ENCODE results near the gene BCAR3.
"Not testable (repeated sequence)": the region's sequence is repeated elsewhere in the genome, so short reads cannot be mapped to it uniquely, and the experiment has no call there.

The BCAR3 gene

GRCh38 chr1:93666613-93667384 is 14.8 kb downstream of the BCAR3 start:
- no peak for DNase-seq

- no peak for DNase-seq
Measured at GRCh38 chr1:93665015-93665414, 16.6 kb downstream of the BCAR3 start.

- no peak for DNase-seq
Measured at GRCh38 chr1:93663208-93663614, 18.4 kb downstream of the BCAR3 start.

DNA sequence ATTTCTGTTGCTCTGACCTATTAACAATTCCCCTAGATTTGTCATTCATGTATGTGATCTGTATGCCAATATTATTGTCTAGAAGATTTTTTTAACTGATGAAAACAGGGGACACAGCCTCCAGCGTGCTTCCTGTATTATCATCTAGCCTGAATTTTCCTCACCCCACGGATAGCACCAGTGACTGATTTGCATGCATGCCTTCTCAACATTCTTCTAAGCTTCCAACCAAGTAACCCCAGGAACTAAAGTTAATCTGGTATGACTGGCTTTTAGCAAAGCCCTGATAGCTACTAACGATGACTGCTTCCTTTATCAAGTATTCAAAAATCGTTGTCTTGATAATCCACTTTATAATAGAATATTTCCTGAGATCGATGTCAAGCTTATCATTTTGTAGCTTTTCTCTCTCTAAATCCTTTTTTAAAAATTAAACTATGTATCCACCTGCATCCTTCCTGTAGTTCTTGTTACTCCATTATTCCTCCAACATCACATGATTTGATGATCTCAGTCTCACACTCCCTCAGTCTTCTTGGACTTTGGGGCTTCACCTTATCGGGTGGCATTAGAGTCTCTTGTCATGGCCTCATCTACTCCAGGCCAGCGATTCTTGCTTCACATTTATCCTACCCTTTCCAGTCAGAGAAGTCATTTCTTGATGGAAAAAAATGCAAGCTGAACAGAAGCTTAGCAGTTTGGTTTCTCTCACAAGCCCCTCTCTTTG is 19.0 kb downstream of the BCAR3 start:
- no peak for DNase-seq

DNA sequence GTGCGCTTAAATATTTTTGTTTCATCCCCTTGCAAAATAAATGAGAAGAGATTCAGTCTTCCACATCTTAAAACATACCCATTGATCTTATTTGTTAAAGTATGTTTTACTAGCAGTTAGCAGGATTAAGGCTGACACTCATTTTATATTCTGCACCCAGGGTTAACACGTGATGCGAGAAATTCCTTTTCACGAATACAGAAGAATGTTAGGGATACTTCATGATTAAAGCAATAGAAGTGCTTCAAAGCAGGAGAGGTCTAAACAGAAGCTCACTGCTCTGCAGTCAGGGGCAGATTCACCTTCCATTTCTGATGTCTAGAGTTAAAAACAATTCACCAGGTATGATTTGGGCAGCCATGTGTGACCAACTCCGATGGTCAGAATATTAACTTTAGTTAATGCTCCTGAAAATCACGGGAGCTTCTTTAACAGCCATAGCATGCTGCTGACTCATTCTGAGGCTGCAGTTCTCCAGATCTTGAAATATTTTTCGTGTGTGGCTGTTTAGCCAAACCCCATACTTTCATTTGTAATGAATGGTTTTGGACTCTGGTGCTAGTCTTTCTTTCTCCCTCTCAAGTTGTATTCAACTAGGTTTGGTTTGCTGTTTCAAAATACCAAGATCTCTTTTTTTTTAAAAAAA is 19.7 kb downstream of the BCAR3 start:
- DNase-seq, result no peak

DNA sequence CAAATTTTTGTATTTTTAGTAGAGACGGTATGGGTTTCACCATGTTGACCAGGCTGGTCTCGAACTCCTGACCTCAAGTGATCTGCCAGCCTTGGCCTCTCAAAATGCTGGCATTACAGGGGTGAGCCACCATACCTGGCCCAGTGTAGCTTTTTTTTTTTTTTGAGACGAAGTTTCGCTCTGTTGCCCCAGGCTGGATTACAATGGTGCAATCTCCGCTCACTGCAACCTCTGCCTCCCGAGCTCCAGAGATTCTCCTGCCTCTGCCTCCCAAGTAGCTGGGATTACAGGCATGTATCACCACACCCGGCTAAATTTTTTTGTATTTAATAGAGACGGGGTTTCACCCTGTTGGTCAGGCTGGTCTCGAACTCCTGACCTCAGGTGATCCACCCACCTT is 20.3 kb downstream of the BCAR3 start:
- DNase-seq, result not testable (repeated sequence)

DNA sequence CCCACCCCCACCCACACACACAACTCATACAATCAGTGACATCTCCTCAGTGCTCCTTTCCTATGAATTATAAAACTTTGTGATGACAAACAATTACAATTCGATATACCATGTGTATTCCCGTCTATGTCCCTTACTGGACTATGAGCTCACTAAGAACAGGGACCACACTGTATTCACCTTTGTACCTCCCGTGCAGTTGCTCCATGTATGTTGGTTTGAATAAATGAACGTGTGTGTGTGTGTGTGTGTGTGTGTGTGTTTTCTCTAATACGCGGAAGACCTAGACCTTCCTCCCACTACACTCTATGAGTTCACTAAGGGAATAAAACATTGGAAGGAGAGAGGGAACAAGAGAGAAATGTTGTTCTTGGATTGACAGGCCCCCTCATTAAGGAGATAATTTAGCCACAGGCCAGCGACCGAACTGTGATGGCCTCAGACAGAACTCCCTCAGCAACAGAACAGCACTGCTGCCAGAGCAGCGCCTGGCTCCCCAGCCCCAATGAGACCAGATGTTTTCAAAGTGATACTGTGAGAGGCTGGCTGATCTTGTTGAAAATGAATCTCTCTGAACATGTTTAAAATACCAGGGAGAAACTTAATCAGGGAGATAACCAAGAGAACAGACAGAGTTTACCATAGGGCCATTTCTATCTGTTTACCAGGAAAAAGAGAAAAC is 21.7 kb downstream of the BCAR3 start:
- DNase-seq, result no peak

GRCh38 chr1:93658188-93658587 is 23.4 kb downstream of the BCAR3 start:
- DNase-seq, result no peak

GRCh38 chr1:93656491-93656890 is 25.1 kb downstream of the BCAR3 start:
- DNase-seq, result no peak

- DNase-seq, result no peak
Measured at GRCh38 chr1:93653656-93654055, 28.0 kb downstream of the BCAR3 start.

DNA sequence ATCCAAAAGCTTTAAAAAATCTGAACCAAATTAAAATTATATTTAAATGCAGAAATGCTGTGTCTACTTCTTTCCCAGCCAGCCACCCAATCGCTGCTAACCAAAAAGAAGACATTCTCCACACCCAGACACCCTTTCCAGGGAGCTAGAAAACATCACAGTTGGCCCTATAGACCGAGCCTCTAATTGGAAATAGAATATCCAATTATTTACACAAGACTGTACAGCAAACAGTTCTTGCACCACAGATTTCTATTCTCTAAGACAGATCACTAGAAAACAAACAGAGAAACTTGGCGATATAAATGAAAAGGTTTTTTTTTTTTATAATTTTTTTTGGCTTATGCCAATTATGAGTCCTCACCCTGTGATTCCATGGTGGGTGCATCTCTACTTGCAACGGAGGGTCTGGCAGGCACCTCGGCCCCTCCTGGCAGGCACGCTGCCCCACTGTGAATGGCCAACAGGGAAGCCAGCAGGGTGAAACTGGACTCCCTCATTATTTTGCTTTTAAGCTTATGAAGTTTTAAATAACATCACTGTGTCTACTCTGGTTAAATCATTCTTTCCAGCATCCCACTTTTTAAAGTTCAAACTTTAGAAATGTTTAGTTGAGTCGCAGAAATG is 29.2 kb downstream of the BCAR3 start:
- DNase-seq, result no peak

DNA sequence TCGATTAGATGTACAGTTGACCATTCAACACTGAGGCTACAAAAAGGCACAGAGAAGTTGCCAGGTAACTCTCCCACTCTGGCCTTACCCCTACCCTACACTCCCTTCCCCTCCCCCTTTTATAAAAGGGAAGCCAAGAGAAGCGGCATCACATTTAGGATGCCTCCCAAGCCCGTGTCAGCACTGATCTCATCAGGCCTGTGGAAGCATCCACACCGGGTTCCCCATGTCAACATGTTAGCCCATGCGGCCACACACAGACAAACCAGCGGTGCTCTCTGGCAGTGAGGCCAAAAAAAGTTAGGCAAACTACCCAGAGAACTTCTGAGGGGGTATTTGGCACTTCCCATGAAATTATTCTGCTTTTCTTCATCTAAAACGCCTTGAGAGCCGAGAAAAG is 29.9 kb downstream of the BCAR3 start:
- DNase-seq, result no peak

- not testable (repeated sequence) for DNase-seq
Measured at GRCh38 chr1:93650159-93650558, 31.5 kb downstream of the BCAR3 start.

- DNase-seq, result no peak
Measured at GRCh38 chr1:93649231-93649630, 32.4 kb downstream of the BCAR3 start.

- DNase-seq, result no peak
Measured at GRCh38 chr1:93648656-93649055, 33.0 kb downstream of the BCAR3 start.

- DNase-seq, result no peak
Measured at GRCh38 chr1:93641527-93641926, 40.1 kb downstream of the BCAR3 start.

DNA sequence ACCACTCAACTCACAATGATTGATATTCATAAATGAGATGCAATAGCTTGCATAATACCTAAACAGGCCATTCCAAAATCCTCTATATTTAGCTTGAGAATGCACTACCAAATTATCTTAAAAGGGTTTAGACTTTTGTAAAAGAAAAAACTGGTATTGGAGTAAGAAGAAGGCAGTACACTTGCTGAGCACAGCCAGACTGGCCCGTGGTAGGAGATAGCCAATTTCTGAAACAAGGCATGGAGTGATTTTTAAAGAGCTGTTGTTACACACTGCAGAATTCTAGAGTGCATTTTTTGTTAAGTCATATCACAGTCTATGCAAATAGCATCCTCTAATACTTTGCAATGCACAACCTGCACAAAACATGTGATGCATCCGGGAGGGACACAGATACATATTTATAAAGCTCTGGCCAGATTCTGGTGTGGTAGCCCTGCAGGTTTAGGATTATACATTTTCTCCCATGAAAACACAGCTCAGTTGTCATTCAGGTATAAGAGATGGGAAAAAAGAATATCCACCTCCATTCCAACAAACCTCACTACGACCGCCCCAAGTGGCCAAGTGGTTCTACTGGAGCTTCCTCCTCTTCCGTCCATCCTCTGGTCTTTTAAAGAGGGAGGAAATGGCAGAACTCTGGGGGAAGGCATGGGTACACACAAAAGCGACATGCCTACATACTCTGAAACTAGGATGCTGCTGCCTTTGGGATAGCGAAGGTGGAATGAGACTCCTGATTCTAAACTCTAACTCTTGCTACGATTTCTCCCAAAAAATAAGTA is 40.8 kb downstream of the BCAR3 start:
- no peak for DNase-seq

GRCh38 chr1:93638981-93639380 is 42.7 kb downstream of the BCAR3 start:
- no peak for DNase-seq

- no peak for DNase-seq
Measured at GRCh38 chr1:93638307-93638847, 43.3 kb downstream of the BCAR3 start.

DNA sequence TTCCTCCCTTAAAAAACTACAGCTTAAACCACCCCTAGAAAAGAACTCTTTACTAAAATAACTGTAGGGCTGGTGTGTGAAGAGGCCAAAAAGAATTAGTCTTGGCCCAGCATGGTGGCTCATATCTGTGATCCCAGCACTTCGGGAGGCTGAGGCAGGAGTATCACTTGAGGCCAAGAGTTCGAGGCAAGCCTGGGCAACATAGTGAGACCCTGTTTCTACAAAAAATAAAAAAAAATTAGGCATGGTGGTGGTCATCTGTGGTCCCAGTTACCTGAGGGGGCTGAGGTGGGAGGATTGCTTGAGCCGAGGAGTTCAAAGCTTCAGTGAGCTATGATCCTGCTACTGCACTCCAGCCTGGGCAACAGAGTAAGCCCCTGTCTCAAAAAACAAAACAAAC is 44.9 kb downstream of the BCAR3 start:
- DNase-seq, result no peak

DNA sequence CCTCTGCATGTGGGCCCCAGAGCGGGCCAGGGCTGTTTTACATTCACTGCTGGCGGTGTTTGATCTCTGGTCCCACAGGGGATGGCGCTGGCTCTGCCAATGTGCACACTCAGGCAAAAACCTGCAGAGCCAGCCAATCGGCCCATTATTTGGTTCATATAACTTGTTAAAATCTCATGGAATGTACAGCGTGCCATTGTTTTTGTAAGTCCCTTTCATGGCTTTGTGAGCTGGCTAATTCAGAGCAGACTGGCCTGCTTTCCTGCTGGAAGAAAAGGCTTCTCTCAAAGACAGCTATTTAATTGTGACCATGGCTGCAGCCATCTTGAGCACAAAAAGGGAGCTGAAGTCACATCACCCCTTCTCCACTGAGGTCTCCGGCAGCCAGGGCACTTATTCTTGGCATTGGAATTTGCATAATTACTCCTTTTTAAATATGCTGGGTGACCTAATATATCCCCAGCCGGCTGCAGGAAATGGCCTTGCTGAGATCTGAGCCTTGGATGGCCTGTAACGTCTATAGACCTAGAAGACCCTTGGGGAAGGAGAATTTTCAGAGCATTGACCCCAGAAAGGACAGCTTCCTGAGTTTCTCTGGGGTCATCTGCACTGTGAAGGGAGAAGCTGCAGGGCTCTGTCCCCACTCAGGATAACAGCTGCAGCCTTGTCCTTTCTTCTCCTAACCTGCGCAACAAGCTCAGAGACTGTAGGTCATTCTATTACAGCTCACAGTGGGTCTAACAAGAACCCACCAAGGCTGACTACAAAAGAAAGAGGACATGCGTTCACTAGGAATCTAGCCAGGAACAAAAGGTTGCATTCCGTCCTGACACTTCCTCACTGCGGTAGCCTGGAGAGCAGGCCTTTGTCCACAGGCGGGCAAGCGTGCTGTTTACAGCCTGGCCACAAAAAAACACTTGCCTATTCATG is 45.8 kb downstream of the BCAR3 start:
- DNase-seq, result no peak

Measured in CD4-positive, alpha-beta T cell treated with Interleukin-17A for 1 hour (primary cell).